GM19395 (cell line): ENCODE results near the gene ETFDH.
A peak's percentile ranks its signal among the peaks of the same experiment; 100 is the strongest.
"Not testable (repeated sequence)": the region's sequence is repeated elsewhere in the genome, so short reads cannot be mapped to it uniquely, and the experiment has no call there.

Source experiments
- ATAC-seq: cut with Tn5 transposase; IDR thresholded peaks from one replicate; pipeline ENCODE4 v1.9.1; 2021; ENCODE audit warnings: mild to moderate bottlenecking, moderate library complexity; ENCODE audit not compliant: unreplicated experiment

ETFDH gene

DNA sequence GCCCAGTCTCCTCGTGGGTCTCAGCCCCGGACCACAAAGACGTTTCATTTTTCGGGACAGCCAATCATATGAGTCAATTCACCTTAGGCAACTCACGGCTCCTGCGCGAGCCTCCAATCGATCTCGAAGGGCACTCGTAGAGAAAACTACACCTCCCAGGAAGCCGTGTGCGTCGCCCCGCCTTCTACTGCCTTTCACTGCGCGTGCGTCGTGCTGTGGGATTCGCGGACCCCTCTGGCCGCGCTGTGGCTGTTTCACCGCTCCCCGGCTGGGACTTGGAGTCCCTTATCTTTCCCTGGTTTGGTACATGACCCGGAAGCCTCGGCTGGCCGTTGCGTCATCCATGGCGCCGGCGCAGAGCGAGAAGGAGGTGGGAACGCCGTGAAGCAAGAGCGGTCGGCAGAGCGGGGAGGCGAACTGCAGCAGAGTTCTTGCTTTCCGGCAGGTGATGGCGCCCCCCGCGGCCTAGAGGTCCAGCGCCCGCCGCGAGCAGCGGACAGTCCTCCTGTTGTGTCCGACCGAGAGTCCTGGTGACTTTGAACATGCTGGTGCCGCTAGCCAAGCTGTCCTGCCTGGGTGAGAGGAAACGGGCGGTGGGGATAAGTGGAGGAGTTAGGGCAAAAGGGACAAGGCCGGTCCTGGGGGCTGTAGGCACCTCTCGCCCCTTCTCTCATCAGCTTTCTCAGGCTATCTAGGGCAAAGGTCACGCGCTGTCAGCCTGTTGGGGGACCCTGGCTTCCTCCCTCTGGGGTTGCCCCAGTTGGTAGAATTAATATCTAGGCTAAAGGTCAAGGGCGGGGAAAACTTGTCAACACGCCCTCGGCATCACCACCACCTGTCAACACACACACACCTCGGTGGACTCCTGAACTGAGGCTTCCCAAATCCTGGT is at the start of gene ETFDH:
Gene ETFDH, plus strand, starts transcription at position 382 of the 892 bp plus-strand sequence. Its CDS starts 161 bp downstream, at position 543.
- peak; percentile 87 for ATAC-seq

DNA sequence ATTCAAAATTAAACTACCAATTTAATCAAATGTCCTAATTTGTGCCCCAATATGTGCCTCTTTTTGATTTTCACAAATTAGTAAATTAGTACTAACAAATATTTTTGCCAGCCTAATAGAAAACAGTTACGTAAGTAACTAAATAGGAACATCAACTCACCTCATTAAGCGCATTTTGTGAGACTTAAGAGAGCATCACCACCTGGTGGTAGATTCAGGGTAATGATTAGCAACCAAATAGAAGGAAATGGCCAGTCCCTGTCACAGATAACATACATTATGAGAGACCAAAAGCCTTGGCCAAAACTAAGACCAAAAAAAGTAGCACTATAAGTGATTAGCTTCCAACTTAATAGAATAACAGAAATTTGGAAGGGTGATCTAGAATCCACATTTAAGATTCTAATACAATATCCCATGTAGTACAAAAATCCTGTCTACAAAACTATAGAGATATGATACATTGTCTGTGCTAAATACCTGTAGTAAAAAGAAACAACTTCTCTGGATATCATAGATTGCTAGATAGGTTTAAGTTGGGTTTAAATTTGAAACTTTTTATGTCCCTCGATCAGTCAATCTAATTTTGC is 47.1 kb upstream of the ETFDH start:
- peak; percentile 91 for ATAC-seq

DNA sequence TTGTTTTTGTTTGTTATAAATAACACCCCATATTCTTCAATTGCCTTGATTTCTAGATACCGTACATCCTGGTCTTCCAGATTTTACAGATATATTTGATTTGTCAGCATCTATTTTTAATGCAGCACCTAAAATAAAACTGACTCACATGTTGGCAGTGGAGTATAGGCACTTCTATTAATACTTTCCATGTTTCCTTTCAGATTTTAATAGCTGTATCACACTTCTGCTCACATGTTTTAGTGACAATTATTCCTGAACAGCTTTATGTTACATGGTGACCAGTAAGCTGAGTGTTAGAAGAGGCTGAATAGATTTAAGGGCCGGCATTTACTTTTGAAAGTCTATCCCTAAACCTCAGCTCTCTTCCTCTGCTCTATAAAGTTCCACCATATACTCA is 46.6 kb upstream of the ETFDH start:
- no peak for ATAC-seq

DNA sequence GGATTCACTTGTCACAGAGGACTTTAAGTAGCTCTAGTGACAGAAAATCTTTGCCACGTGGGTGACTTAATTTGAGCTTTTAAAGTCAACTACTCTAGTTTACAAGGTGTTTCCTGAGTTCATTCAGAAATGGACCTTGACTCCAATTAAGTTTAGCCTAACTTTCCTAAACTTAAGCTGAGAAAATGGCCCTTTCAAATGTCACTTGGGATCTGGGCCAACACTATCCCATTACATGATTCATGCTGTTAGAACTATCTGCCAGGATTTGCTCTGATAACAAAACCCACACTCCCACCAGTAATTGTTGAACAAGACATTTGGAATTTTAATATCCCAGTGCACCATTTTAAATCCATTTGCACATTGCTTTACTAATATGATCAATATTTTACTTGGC is 41.2 kb upstream of the ETFDH start:
- ATAC-seq: no peak

DNA sequence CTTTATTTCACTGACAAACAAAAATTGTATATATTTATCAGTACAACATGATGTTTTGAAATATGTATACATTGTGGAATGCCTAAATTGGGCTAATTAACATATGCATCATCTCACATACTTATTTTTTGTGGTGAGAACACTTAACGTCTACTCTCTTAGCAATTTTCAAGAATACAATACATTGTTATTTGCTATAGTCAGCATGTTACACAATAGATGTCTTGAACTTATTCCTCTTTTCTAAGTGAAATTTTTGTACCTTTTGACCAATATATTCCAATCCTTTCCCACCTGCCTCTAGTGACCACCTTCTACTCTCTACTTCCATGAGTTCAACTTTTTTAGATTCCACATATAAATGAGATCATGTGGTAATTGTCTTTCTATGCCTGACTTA is 35.5 kb upstream of the ETFDH start:
- ATAC-seq: no peak

DNA sequence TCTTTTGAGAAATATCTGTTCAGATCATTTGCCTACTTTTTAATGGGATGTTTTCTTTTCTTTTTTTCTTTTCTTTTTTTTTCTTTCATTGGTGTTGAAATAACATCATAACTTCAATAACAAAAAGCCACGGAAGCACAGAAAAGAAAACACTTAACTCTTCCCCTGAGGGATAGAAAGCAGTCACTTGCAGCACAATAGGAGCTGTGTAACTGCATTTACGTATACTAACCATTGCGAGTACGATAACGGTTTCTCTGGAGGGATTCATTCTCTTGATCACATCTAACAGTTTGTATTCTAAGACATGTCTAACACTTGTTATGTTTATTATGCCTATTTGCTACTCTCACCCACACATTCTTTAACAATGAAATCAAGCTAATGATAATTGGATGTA is 27.7 kb upstream of the ETFDH start:
- no peak for ATAC-seq

DNA sequence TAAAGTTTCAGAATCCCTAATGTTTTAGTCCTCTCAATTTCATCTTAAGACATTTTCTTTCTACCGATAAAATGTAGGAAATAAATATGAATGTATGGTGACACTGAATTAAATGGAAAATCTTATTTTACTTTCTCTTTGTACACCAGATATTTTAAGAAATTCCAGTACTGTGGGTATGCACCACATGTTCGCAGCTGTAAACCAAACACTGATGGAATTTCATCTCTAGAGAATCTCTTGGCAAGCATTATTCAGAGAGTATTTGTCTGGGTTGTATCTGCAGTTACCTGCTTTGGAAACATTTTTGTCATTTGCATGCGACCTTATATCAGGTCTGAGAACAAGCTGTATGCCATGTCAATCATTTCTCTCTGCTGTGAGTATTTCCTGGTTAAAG is 27.3 kb upstream of the ETFDH start:
- no peak for ATAC-seq

DNA sequence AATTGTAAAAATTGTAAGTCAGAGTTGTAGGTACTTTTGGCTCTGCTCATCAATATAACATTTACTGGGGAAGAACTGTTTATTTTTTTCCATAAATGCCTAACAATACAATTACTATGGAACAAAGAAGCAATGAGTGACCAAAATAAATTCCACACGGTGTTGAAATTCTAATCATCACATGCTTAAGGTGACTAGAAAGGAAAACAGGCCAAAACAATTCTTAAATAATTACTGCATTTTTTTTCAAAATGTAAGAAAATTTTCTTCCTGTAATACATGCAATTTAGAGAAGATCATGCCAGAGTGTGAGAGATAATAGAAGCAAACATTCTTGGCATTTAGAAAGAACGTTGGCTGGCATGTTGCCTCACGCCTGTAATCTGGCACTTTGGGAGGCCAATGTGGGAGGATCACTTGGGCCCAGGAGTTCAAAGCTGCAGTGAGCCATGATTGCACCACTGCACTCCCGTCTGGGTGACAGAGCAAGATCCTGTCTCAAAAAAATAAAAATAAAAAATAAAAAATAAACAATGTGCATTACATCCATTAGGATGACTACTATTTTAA is 22.9 kb upstream of the ETFDH start:
- no peak for ATAC-seq

DNA sequence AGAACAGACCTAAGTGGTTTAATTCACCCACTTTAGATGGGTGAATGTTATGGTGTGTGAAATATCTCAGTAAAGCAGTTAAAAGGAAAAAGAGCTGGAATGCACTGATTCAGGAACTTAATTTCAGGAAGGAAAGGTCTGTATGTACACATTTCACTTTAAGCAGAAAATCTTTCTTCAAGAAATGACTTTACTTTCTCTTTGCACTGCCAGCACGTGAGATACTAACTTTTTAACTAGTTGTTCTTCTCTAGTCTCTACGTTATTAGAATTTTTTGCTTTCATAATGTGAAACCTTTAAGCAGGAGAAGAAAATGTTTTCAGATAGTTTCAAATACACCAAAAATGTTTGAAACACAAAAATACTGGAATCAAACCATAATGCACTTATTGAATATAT is 19.2 kb upstream of the ETFDH start:
- ATAC-seq: peak; percentile 62

DNA sequence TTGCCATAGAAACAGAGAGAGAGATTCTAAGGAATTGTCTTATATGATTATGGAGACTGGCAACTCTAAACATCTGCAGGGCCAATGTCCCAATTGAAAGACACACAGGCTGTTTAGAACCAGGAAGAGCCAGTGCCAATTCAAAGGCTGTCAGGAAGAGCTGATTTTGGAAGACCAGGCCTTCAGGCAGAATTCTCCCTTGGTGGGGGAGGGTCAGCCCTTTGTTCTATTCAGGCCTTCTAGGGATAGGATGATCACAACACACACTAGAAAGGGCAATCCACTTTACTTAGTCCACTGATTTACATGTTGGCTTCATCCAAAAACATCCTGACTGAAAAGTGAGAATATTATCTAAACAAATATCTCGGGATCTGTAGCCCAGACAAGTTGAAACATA is 15.7 kb upstream of the ETFDH start:
- ATAC-seq: no peak

DNA sequence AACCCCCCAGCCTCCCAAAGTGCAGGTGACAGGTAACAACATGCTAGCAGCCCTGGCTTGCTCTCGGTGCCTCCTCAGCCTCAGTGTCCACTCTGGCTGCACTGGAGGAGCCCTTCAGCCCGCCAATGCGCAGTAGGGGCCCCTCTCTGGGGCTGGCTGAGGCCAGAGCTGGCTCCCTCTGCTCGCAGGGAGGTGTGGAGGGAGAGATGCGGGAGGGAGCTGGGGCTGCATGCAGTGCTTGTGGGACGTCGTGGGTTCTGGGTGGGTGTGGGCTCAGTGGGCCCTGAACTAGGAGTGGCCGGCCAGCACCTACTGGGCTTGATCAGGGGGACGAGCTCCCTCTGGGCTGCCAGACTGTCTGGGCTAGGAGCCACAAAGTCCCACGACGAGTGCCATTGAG is 14.8 kb upstream of the ETFDH start:
- ATAC-seq: no peak

DNA sequence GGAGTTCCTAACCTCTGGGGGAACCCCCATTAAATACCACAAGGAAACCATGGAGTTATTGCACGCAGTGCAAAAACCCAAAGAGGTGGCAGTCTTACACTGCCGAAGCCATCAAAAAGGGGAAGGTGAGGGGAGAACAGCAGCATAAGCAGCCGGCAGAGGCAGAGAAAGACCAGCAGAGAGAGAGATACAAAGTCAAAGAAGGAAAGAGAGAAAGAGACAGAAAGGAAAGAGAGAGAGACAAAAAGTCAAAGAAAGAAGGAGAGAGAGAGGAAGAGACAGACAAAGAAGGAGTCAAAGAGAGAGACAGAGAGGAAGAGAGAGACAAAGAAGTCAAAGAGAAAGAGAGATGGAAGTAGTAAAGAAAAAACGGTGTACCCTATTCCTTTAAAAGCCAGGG is 8.8 kb upstream of the ETFDH start:
- ATAC-seq: not testable (repeated sequence)

DNA sequence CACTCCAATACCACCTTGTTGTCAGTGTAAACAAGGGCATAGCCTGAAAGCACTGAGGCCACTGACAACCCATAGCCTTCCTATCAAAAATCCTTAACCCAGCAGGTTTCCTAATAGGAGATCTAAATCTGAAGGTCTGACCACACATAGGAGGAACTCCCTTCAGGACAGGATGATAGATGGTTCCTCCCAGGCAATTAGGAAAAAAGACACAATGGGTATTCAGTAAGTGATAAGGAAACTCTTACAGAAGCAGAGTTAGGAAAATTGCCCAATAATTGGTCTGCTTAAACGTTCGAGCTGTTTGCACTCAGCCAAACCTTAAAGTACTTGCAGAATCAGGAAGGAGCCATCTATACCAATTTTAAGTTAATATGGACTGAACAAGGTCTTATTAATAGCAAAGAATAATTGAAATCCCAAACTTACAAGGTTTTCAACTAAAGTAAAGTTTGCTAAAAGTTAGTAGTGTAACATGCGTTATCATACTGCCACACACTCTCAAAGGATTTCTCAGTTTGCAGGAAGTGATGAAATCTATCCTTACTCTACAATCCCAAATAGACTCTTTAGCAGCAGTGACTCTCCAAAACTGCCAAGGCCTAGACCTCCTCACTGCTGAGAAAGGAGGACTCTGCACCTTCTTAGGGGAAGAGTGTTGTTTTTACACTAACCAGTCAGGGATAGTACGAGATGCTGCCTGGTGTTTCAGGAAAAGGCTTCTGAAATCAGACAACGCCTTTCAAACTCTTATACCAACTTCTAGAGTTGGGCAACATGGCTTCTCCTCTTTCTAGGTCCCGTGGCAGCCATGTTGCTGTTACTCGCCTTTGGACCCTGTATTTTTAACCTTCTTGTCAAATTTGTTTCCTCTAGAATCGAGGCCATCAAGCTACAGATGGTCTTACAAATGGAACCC is 8.1 kb upstream of the ETFDH start:
- not testable (repeated sequence) for ATAC-seq

DNA sequence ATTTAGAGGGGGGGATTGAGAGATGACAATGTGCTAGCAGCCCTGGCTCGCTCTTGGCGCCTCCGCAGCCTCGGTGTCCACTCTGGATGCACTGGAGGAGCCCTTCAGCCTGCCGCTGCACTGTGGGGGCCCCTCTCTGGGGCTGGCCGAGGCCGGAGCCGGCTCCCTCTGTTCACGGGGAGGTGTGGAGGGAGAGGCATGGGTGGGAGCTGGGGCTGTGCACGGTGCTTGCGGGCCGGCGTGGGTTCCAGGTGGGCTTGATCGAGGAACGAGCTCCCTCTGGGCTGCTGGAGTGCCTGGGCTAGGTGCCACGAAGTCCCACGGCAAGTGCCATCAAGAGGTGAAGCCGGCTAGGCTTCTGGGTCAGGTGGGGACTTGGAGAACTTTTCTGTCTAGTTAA is 7.3 kb upstream of the ETFDH start:
- no peak for ATAC-seq

DNA sequence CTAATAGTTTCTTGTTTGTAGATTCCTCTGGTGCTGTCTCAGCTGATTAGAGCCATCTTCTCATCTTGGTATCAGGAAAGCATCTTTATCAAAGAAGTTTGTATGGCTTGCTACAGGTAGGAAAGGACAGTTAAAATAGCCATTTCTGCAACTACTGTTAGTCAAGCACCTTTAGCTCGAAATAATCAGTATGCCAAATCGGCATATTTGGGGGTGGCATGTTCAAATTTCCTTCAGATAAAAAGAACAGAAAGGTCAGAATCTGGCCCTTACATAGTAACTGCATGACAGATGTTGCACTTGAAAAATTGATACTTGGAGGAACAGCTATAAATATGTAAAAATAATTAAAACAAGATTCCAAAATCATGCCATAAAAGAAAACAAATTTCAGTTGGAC is 5.2 kb upstream of the ETFDH start:
- no peak for ATAC-seq

DNA sequence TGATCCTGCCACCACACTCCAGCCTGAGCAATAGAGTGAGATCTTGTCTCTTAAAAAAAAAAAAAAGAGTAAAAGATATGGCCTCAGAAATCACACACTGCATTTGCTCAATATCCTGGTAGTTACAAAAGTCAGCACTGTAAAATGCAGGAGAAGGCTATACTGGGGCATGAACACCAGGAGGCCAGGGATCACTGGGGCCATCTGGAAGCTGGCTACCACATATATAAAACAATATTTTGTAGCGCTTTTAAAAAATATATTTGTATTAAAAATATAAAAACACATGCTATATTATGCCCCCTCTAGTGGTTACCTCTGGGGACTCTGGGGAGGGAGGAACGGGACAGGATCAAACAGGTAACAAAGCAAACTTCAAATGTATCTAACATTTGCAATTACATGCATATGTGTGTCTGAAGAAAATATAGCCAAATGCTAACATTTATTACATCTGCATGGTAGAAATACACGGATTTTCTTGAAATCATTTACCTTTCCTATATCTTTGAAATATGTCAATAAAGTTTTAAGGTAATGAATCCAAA is 4.4 kb upstream of the ETFDH start:
- no peak for ATAC-seq

DNA sequence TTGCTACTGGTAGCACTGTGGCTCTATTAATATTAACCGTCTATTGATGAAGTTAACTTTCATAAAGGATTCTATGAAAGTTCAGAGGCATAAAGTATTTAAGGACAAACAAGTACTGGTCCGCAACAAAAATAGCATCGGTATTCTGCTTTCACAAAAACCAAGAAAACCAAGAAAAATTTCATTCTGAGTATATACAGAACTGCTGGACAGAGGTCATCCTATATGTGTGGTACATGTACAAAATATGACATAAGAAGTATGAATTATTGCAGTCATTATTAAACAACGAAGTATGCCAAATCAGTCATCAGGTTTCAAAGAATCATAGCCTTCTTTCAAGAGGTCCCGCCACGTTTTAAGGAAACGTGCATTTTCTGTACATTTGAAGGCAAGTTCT is 2.8 kb upstream of the ETFDH start:
- no peak for ATAC-seq

DNA sequence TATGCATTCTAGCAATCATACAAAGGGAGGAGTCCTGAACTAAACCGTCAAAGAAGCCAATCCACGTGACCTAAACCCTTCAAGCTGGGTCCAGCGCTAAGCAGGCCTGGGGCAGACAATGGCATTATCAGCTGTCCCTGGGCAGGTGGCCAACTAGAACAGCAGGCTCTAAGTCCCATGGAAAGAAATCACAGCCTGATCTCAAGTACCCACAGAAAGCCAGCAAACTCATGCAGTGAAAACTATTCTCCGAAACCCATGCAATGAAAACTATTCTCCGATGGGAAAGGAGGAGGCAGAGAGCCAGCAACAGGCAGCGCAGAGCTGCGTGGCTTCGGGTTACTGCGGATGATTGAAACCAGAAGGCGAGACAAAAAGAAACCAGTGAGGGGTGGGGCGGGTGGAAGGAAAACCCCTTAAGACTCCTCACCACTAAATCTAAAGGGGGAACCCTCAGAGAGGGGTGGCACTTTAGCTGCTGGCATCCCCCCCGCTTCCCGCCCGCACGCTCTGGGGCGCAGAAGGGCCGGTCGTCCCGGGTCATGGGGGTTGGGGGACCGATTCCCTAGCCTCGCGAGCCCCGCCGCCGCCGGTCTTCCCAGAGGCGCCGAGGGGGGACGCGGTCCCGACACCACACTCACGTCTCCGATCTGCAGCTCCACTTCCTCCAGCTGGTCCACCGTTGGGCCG is 976 bp upstream of the ETFDH start:
- peak; percentile 42 for ATAC-seq

DNA sequence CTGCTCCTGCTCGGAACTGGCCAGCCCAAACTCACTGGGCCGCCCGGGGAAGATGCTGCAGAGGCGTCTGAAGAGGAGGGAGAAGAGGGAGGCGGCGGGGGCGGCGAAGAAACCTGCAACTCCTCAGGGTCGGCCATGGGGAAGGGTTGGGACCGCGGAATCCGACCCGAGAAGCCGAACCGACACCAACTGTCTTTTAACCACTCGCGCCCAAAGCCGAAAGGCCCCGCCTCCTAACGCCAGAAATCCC is 506 bp upstream of the ETFDH start, which contains the start of gene C4orf46:
Gene C4orf46, minus strand, starts transcription at position 223 of the 250 bp plus-strand sequence. Its CDS starts 86 bp downstream, at position 137.
- no peak for ATAC-seq

DNA sequence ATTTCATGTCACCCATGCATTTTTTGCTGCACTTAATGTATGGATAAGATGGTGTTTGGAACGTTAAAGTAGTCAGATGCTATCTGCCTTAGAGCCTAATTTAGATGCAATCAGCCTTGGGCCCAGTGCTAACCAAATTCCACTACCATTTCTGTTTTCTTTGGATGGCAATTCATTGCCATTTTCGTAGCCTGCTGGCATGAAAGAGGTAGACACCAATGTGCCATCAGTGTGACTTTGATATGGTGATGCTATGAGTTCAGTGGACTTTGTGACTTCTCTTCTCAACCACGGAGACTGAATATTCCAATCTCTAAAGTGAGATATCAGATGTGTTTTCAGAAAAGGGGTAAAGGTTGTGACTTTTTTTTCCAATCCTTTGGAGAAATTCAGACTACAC is 1.5 kb downstream of the ETFDH start:
- ATAC-seq: no peak
